Duodenal mucosa (tissue), 2 donors: ENCODE results near the gene ATG9A.

Source experiments
- H3K27ac ChIP-seq: one replicate; pipeline ENCODE4 v1.7.0; 2013; ENCODE audit warnings: low read depth, low read length
- H3K27me3 ChIP-seq, 2 donors: one replicate each; pipeline ENCODE4 v1.7.0; 2013; ENCODE audit warnings: low read length in 2 of 2, control low read depth in 1 of 2; ENCODE audit not compliant: insufficient read depth in 2 of 2, control insufficient read depth in 1 of 2
- H3K36me3 ChIP-seq, 2 donors: one replicate each; pipeline ENCODE4 v1.7.0; 2013; ENCODE audit warnings: low read length in 2 of 2, control low read depth in 1 of 2; ENCODE audit not compliant: insufficient read depth in 2 of 2, control insufficient read depth in 1 of 2
- H3K4me1 ChIP-seq, 2 donors: one replicate each; pipeline ENCODE4 v1.7.0; 2013; ENCODE audit warnings: low read length in 2 of 2, control low read depth in 1 of 2; ENCODE audit not compliant: insufficient read depth in 2 of 2, control insufficient read depth in 1 of 2
- H3K4me3 ChIP-seq, 2 donors: one replicate each; pipeline ENCODE4 v1.7.0; 2013; ENCODE audit warnings: low read length in 2 of 2, low read depth in 1 of 2
- H3K9ac ChIP-seq, 2 donors: one replicate each; pipeline ENCODE4 v1.7.0; 2013; ENCODE audit warnings: low read length in 2 of 2, low read depth in 1 of 2
- H3K9me3 ChIP-seq, 2 donors: one replicate each; pipeline ENCODE4 v1.7.0; 2013; ENCODE audit warnings: low read length in 2 of 2, control low read depth in 1 of 2; ENCODE audit not compliant: control insufficient read depth in 1 of 2

ATG9A gene

DNA sequence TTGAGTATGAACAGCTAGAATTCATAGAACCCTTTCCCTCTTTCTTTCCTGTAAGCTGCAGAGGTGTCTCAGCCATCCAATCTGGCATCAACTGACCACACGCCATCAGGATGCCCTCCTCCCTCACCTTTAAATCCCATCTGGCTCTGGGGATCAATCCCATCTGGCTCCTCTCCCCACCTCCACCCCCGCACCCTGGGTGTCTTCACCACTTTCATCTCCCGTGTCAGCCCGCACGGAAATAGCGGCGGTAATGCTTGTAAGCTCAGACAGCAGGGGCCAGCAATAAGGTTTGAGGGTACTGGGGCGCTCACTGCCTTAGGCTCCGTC, 23.1 kb upstream of the ATG9A start:
- peak overlapping the region; percentile 74 to 89 for H3K9ac ChIP-seq
- peak overlapping the region; percentile 82 to 87 for H3K4me3 ChIP-seq
- H3K9me3 ChIP-seq = no peaks in the 10 kb centered on the region
- H3K27ac ChIP-seq = peak overlapping the region; percentile 70
- peaks cover 10 to 23% of the 10 kb centered on the region in 2 donors for H3K36me3 ChIP-seq
- peaks cover 0 to 3% of the 10 kb centered on the region in 2 donors for H3K27me3 ChIP-seq
- peaks cover 53 to 62% of the 10 kb centered on the region in 2 donors for H3K4me1 ChIP-seq

DNA sequence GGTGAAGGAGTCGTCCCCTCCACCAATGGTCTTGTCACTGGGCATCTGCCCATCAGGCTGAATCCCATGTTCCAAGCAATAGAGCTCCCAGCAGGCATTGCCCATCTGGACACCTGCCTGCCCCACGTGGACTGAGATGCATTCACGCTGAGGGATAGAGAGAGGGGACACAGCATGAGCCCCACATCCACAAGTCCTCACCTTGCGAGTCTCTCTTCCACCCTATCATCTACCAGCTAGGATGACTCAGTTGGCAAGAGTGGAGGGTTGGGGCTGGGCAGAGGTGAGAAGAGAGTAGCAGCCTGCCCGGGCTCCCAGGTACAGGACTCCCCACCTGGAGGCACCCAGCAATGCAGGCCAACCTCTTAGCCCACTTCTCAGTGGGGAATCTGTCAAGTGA, 22.6 kb upstream of the ATG9A start:
- H3K9me3 ChIP-seq = no peaks in the 10 kb centered on the region
- H3K36me3 ChIP-seq = peaks cover 14 to 27% of the 10 kb centered on the region in 2 donors
- H3K4me1 ChIP-seq = peaks cover 57 to 66% of the 10 kb centered on the region in 2 donors
- H3K4me3 ChIP-seq = peak overlapping the region; percentile 82 to 87
- H3K9ac ChIP-seq = peak overlapping the region; percentile 74 to 89
- no peak overlapping the region for H3K27ac ChIP-seq
- peaks cover 0 to 3% of the 10 kb centered on the region in 2 donors for H3K27me3 ChIP-seq

DNA sequence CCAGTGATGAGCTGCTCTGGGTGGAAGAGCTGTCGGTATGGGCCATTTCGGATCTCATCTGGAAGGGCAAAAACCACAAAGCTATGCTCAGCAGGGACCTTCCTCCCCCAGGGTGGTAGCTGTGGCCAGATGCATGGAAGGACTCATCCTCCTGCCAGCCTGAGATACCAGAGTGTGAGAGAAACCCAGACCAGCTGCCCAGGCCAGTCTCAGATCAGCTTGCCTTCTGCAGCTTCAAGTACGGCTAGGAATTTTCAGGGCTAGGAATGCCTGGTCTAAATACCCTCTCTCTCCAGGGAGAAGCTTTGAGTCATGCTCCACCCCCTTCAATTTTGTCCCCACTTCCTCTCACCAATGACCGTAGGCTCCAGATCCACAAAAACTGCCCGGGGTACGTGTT, 22.2 kb upstream of the ATG9A start:
- Histone ChIP-seq H3K36me3 (peaks cover 14 to 30% of the 10 kb centered on the region in 2 donors), H3K27ac (no peak overlapping the region), H3K9ac (peak overlapping the region; percentile 74 to 89), H3K4me3 (peak overlapping the region; percentile 82 to 87), H3K4me1 (peaks cover 61 to 71% of the 10 kb centered on the region in 2 donors), H3K9me3 (no peaks in the 10 kb centered on the region), H3K27me3 (peaks cover 0 to 3% of the 10 kb centered on the region in 2 donors)

DNA sequence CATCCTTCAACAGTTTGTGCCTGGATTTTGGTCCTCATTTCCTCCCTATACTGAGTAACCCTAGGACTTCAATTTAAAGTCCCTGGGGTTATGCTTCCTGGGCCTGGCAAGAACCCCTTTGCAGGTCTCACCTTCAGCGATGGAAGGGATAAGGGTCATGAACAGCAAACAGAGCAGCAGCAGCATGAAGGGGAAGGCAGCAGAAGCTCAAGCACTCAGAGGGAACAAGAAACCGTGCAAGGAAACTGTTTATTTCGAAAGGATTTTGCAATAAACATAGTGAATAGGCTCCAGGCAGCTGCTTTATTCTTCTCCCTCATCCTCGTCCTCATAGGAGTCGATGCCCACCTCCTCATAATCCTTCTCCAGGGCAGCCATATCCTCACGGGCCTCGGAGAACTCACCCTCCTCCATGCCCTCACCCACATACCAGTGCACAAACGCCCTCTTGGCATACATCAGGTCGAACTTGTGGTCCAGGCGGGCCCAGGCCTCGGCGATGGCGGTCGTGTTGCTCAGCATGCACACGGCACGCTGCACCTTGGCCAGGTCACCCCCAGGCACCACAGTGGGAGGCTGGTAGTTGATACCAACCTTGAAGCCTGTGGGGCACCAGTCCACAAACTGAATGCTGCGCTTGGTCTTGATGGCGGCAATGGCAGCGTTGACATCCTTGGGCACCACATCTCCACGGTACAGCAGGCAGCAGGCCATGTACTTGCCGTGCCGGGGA, 20.8 kb upstream of the ATG9A start:
- Histone ChIP-seq H3K4me3 (peak overlapping the region; percentile 43 to 54), H3K4me1 (peaks cover 71 to 82% of the 10 kb centered on the region in 2 donors), H3K9me3 (no peaks in the 10 kb centered on the region), H3K27me3 (no peaks in the 10 kb centered on the region), H3K9ac (peak overlapping the region; percentile 18 to 78), H3K27ac (peak overlapping the region; percentile 92), H3K36me3 (peaks cover 14 to 30% of the 10 kb centered on the region in 2 donors)

DNA sequence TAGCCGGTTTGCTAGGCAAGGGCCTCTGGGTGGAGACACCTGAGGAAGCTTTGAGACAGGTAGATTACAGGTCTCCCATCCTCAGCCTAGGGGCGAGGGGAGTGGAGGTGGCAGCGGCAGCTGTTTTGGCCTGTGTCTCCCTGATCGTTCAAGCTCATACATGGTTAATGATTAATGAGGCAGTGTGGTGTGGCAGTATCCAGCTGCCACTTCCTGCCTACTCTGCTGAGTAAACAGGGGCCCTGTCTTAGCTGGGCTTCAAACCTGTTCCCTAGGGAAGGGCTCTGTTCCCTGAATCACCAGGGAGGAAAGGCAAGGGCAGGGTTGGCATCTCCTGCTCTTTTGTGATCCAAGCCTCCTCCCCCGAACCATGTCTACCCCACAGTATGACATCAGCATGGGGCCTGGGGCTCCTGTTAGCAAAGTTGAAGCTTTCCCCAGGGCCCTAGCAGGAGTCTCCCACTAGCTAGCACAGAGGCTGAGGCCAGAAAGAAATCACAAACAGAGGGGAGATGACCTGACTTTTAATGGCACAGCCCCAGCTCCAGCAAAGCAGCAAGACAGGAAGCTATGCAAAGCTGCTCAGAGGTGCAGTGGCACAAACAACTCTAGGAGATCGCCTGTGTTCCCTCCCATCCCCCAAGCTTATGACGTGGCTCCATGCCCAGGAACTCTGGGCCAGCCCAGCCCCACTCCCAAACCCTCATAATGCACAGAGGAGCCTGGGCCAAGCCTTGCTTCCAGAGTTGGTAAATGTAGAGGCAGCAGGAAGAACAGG, 20.0 kb upstream of the ATG9A start:
- H3K9ac ChIP-seq = peak overlapping the region; percentile 18 to 78
- H3K27me3 ChIP-seq = no peaks in the 10 kb centered on the region
- peaks cover 77 to 85% of the 10 kb centered on the region in 2 donors for H3K4me1 ChIP-seq
- H3K36me3 ChIP-seq = peaks cover 14 to 30% of the 10 kb centered on the region in 2 donors
- peak overlapping the region; percentile 92 for H3K27ac ChIP-seq
- no peaks in the 10 kb centered on the region for H3K9me3 ChIP-seq
- peak overlapping the region; percentile 43 to 54 for H3K4me3 ChIP-seq

DNA sequence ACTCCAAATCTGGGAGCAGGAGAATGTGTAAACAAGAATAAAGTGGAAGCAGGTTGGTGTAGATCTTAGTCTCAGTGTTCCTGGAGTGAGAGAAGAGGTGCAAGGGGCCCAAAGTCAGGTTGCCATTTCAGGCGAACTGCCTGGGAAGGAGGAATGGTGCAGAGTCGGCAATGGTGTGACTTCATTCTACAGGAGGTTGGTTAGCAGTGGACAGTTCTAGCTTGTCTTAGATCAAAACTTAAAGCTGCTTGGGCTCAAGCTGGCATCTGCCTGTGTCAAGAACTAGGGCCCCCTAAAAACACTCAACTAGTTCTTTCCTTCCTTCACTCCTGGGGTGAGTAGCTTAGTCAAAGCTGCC, 19.4 kb upstream of the ATG9A start:
- Histone ChIP-seq H3K4me3 (peak overlapping the region; percentile 43 to 54), H3K9ac (peak overlapping the region; percentile 18 to 78), H3K36me3 (peaks cover 14 to 30% of the 10 kb centered on the region in 2 donors), H3K27ac (peak overlapping the region; percentile 92), H3K4me1 (peaks cover 77 to 90% of the 10 kb centered on the region in 2 donors), H3K27me3 (no peaks in the 10 kb centered on the region), H3K9me3 (no peaks in the 10 kb centered on the region)

DNA sequence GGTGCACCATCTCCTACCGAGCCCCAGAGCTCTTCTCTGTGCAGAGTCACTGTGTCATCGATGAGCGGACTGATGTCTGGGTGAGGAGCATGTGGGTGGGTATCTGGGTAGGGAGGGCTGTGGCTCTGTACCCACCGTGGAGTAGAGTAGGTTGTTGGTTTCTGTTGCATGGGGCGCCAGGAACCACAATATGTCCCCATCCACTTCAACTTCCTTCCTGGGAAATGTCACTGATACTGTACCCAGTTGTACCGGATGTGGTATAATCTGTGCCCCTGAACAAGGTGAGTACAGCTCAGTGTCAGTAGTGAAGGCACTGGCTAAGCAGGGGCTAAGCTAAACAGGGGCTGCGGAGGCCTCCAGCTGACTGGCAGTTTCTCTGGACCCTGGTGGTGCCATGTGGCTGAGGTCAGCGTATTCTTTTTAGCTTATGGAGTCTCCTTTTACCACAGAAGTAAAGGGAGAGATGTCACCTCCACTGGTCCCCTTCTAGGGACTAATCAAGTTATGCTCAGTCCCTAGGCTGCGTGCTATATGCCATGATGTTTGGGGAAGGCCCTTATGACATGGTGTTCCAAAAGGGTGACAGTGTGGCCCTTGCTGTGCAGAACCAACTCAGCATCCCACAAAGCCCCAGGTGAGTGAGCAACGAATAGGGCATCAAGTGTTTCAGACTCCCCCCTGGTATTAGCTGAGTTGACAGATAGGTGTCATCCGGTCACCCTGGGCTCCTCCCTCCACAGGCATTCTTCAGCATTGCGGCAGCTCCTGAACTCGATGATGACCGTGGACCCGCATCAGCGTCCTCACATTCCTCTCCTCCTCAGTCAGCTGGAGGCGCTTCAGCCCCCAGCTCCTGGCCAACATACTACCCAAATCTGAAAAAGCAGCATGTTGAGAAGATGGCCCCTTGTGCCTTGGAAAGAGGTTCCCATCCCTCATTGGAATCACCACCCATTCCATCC, 18.5 kb upstream of the ATG9A start:
- Histone ChIP-seq H3K9ac (peak overlapping the region in 1 of 2 donors; percentile 38), H3K27me3 (no peaks in the 10 kb centered on the region), H3K27ac (peak overlapping the region; percentile 10), H3K36me3 (peaks cover 14 to 30% of the 10 kb centered on the region in 2 donors), H3K4me3 (peak overlapping the region in 1 of 2 donors; percentile 54), H3K9me3 (no peaks in the 10 kb centered on the region), H3K4me1 (peaks cover 84 to 85% of the 10 kb centered on the region in 2 donors)

DNA sequence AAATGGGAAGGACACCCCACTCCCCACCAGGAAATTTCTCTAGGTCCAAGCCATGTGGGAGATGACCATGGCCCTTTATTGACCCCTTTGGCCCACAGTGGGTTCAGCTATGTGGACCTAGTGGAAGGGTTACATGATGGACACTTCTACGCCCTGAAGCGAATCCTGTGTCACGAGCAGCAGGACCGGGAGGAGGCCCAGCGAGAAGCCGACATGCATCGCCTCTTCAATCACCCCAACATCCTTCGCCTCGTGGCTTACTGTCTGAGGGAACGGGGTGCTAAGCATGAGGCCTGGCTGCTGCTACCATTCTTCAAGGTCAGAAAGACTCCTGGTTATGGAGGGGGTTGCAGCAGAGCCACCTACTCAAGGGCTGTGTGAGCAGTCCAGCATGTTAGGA, 17.1 kb upstream of the ATG9A start:
- Histone ChIP-seq H3K36me3 (peaks cover 14 to 30% of the 10 kb centered on the region in 2 donors), H3K9ac (no peak overlapping the region), H3K27me3 (no peaks in the 10 kb centered on the region), H3K4me1 (peaks cover 72 to 73% of the 10 kb centered on the region in 2 donors), H3K4me3 (peak overlapping the region; percentile 34 to 71), H3K27ac (no peak overlapping the region), H3K9me3 (no peaks in the 10 kb centered on the region)

DNA sequence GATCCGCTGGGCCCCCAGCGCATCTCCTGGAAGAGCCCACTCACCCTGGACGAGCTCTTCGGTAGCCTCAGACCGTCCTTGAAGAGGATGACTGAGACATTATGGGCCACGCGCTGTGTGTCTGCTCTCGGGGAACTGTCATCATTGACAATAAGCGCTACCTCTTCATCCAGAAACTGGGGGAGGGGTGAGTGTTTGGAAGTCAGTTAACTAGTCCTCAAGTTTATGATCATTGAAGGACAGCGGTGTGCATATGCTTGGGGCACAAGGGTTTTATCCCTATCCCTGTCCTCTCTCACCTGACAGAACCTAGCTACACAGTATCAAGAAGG, 16.4 kb upstream of the ATG9A start:
- H3K9ac ChIP-seq = peak overlapping the region; percentile 68 to 95
- peaks cover 65 to 66% of the 10 kb centered on the region in 2 donors for H3K4me1 ChIP-seq
- no peaks in the 10 kb centered on the region for H3K9me3 ChIP-seq
- H3K36me3 ChIP-seq = peaks cover 7 to 24% of the 10 kb centered on the region in 2 donors
- no peaks in the 10 kb centered on the region for H3K27me3 ChIP-seq
- H3K4me3 ChIP-seq = peak overlapping the region; percentile 71 to 87
- H3K27ac ChIP-seq = peak overlapping the region; percentile 90
